B cell (primary cell): ENCODE results near the gene CDHR5. TPM values are rescaled to one million over a fixed set of nuclear protein-coding genes. Genes with fewer than 3 reads are reported as not detected.

Experiments
- ATAC-seq: fragments of 200-7000 bp; cut with Tn5 transposase; one replicate; pipeline ENCODE4 v1.10.0; 2021; ENCODE audit warnings: low read depth, mild to moderate bottlenecking, moderate number of reproducible peaks, moderate library complexity
- CTCF ChIA-PET: fragments of 350-600 bp; sonication (Branson Sonifier 250); formaldehyde crosslinking; loops from one replicate; lab custom pipeline; 2021; ENCODE audit warnings: antibody characterized with exemption, inconsistent platforms; lab: Charles Lee
- POLR2A ChIA-PET: fragments of 350-600 bp; sonication (Branson Sonifier 250); formaldehyde crosslinking; loops from one replicate; lab custom pipeline; 2021; ENCODE audit warnings: antibody characterized with exemption; lab: Charles Lee
- DNase-seq: peaks from one replicate; pipeline ENCODE4 v3.0.0; 2013
- H2AFZ ChIP-seq: 2 replicates; pipeline ENCODE4 v1.6.1; 2012; ENCODE audit warnings: mild to moderate bottlenecking, low read depth, low read length; ENCODE audit not compliant: insufficient read depth, poor library complexity, severe bottlenecking
- H3K27ac ChIP-seq, 2 donors: 1 replicate in 1 of 2; 2 replicates in 1 of 2; pipeline ENCODE4 v1.5.1; 2012 to 2013; ENCODE audit warnings: low read length in 2 of 2, mild to moderate bottlenecking in 2 of 2, moderate library complexity in 1 of 2
- H3K27me3 ChIP-seq, 4 experiments: fragments of 200-600 bp in 1 of 4; sonication (generic) in 1 of 4; replicated peaks in 1 of 4; 1 replicate in 2 of 4; 2 replicates in 2 of 4; pipeline versions ENCODE4 v1.6.1 to v1.7.0; 2013 to 2016; ENCODE audit warnings: low read length in 3 of 4, mild to moderate bottlenecking in 2 of 4, mixed read lengths in 1 of 4, moderate library complexity in 1 of 4; ENCODE audit not compliant: insufficient read depth in 4 of 4, control insufficient read depth in 3 of 4; ENCODE audit errors: control extremely low read depth in 1 of 4
- H3K36me3 ChIP-seq, 2 experiments: replicated peaks in 1 of 2; 1 replicate in 1 of 2; 2 replicates in 1 of 2; pipeline versions ENCODE4 v1.6.1 to v1.7.1; 2013; ENCODE audit warnings: low read length in 1 of 2; ENCODE audit not compliant: insufficient read depth in 2 of 2, control insufficient read depth in 1 of 2; ENCODE audit errors: control extremely low read depth in 1 of 2, extremely low read depth in 1 of 2
- H3K4me1 ChIP-seq, 2 donors: fragments of 200-600 bp in 1 of 2; sonication (generic) in 1 of 2; 1 replicate in 1 of 2; 2 replicates in 1 of 2; pipeline versions ENCODE4 v1.5.1 to v1.6.1; 2013 to 2017; ENCODE audit warnings: low read length in 2 of 2; ENCODE audit not compliant: control insufficient read depth in 2 of 2, insufficient read depth in 2 of 2
- H3K4me2 ChIP-seq: replicated peaks from 2 replicates; pipeline ENCODE3; 2012; ENCODE audit warnings: mild to moderate bottlenecking, low read depth, low read length; ENCODE audit not compliant: poor library complexity, severe bottlenecking
- H3K4me3 ChIP-seq, 5 experiments: fragments of 200-600 bp in 1 of 5; sonication (generic) in 1 of 5; 1 replicate in 3 of 5; 2 replicates in 2 of 5; pipeline versions ENCODE4 v1.5.1 to v1.7.0; 2011 to 2016; ENCODE audit warnings: low read length in 4 of 5, mild to moderate bottlenecking in 4 of 5, low read depth in 2 of 5, control low read depth in 1 of 5, moderate library complexity in 1 of 5; ENCODE audit not compliant: insufficient read depth in 1 of 5; ENCODE audit errors: control extremely low read depth in 1 of 5, extremely low read depth in 1 of 5
- H3K79me2 ChIP-seq: fragments of 200-600 bp; sonication (generic); one replicate; pipeline ENCODE4 v1.6.0; 2016; ENCODE audit warnings: low read length; ENCODE audit not compliant: control insufficient read depth, insufficient read depth
- H3K9ac ChIP-seq: fragments of 200-600 bp; sonication (generic); 2 replicates; pipeline ENCODE4 v1.6.1; 2017; ENCODE audit warnings: mild to moderate bottlenecking, low read length, moderate library complexity
- H3K9me3 ChIP-seq, 3 donors: one replicate each; pipeline versions ENCODE4 v1.6.1 to v1.7.1; 2013; ENCODE audit warnings: low read length in 2 of 3; ENCODE audit not compliant: control insufficient read depth in 2 of 3, insufficient read depth in 1 of 3; ENCODE audit errors: control extremely low read depth in 1 of 3
- H4K20me1 ChIP-seq: 2 replicates; pipeline ENCODE4 v1.6.0; 2012; ENCODE audit warnings: mild to moderate bottlenecking, low read length; ENCODE audit not compliant: insufficient read depth, control insufficient read depth, poor library complexity, severe bottlenecking
- H3K27ac Mint-ChIP-seq: one replicate; pipeline ENCODE4 v1.8.0; 2021; ENCODE audit warnings: mixed read lengths
- H3K27me3 Mint-ChIP-seq: one replicate; pipeline ENCODE4 v1.8.0; 2021; ENCODE audit warnings: mixed read lengths
- H3K4me1 Mint-ChIP-seq: one replicate; pipeline ENCODE4 v1.8.0; 2021; ENCODE audit warnings: mixed read lengths
- H3K4me3 Mint-ChIP-seq: one replicate; pipeline ENCODE4 v1.8.0; 2021; ENCODE audit warnings: mixed read lengths
- H3K9me3 Mint-ChIP-seq: one replicate; pipeline ENCODE4 v1.8.0; 2022; ENCODE audit warnings: mixed read lengths; ENCODE audit not compliant: insufficient read depth
- CTCF ChIP-seq: fragments of 200-600 bp; IDR thresholded peaks from one replicate; pipeline ENCODE4 v1.8.0; 2022; ENCODE audit warnings: antibody characterized with exemption, mild to moderate bottlenecking
- EZH2 ChIP-seq: IDR thresholded peaks from 2 replicates; pipeline ENCODE4 v1.6.1; 2012; ENCODE audit warnings: borderline replicate concordance, low read depth, mild to moderate bottlenecking, moderate library complexity, low read length; ENCODE audit not compliant: insufficient read depth, poor library complexity, severe bottlenecking
- WGBS: methylation state at CpG from one replicate; pipeline ENCODE4 v1.1.5; 2013; ENCODE audit warnings: missing lambda C conversion rate; ENCODE audit not compliant: insufficient coverage; 5-methylcytosine and 5-hydroxymethylcytosine counted together
- intact Hi-C: fragments of 100-400 bp; cut with micrococcal nuclease; formaldehyde crosslinking; loops from one replicate; pipeline ENCODE4 v1.10.0; 2022
- polyA plus RNA-seq: library from polyadenylated mRNA; depleted of rRNA; stranded (reverse); fragments of >200 nt; gene quantifications from 2 replicates; pipeline ENCODE4 v1.2.3, GENCODE V29; 2012
- total RNA-seq, 2 donors: library from RNA; stranded (reverse); fragments of 120-200 nt in 1 of 2; gene quantifications; 1 replicate in 1 of 2; 2 replicates in 1 of 2; pipeline versions ENCODE4 v1.2.3 to v1.2.4, GENCODE V29; 2013 to 2022

Gene CDHR5
- total and polyA plus RNA-seq, 2 donors (not counting 1 experiment from before 2014, with no cell fraction given): 0.09 TPM; not detected in 1

- peaks cover 9% of the 10 kb centered on the region for H3K4me1 Mint-ChIP-seq
- H3K9me3 Mint-ChIP-seq: no peaks in the 10 kb centered on the region
- no peaks in the 10 kb centered on the region for H3K27me3 ChIP-seq
- WGBS: 98% methylated on average over 11 of the region's 18 CpGs
- ChIA-PET POLR2A (no interaction called here), CTCF (no interaction called here)
- TF ChIP-seq EZH2 (no peak), CTCF (no peak)
- intact Hi-C loops: loop anchor here (10.0 kb wide), 1 partner anchor 115 kb away; no protein-coding TSS in a partner anchor
- peaks cover 71% of the 10 kb centered on the region for H4K20me1 ChIP-seq
- no peaks in the 10 kb centered on the region for H3K27me3 Mint-ChIP-seq
- no peak overlapping the region for H3K4me2 ChIP-seq
- ATAC-seq: no peak
- peaks cover 11 to 23% of the 10 kb centered on the region in 2 donors for H3K4me1 ChIP-seq
- peaks cover 0 to 82% of the 10 kb centered on the region in 2 experiments for H3K36me3 ChIP-seq
- no peak overlapping the region for H2AFZ ChIP-seq
- no peak overlapping the region for H3K27ac Mint-ChIP-seq
- DNase-seq: no peak
- no peak overlapping the region for H3K4me3 ChIP-seq
- H3K27ac ChIP-seq: no peak overlapping the region
- H3K4me3 Mint-ChIP-seq: no peak overlapping the region
- H3K9ac ChIP-seq: no peak overlapping the region
- no peaks in the 10 kb centered on the region for H3K9me3 ChIP-seq
- H3K79me2 ChIP-seq: peaks cover 9% of the 10 kb centered on the region
Observed at GRCh38 chr11:610146-610801, 14.5 kb downstream of the CDHR5 start.

- H3K9me3 ChIP-seq: no peaks in the 10 kb centered on the region
- H3K9me3 Mint-ChIP-seq: no peaks in the 10 kb centered on the region
- ChIA-PET CTCF (no interaction called here), POLR2A (no interaction called here)
- TF ChIP-seq EZH2 (no peak), CTCF (no peak)
- peaks cover 3 to 14% of the 10 kb centered on the region in 2 donors for H3K4me1 ChIP-seq
- H3K27me3 Mint-ChIP-seq: no peaks in the 10 kb centered on the region
- peaks cover 6% of the 10 kb centered on the region for H3K4me1 Mint-ChIP-seq
- H3K27ac Mint-ChIP-seq: no peak overlapping the region
- no peak for DNase-seq
- intact Hi-C loops: no loop called here
- H2AFZ ChIP-seq: no peak overlapping the region
- no peaks in the 10 kb centered on the region for H3K27me3 ChIP-seq
- peaks cover 62% of the 10 kb centered on the region for H4K20me1 ChIP-seq
- no peak overlapping the region for H3K4me2 ChIP-seq
- no peak overlapping the region for H3K4me3 ChIP-seq
- H3K36me3 ChIP-seq: peaks cover 0 to 87% of the 10 kb centered on the region in 2 experiments
- H3K79me2 ChIP-seq: peaks cover 9% of the 10 kb centered on the region
- no peak overlapping the region for H3K27ac ChIP-seq
- H3K4me3 Mint-ChIP-seq: no peak overlapping the region
- no peak overlapping the region for H3K9ac ChIP-seq
- no peak for ATAC-seq
- 93% methylated on average over 28 of the region's 28 CpGs for WGBS
Observed at GRCh38 chr11:609341-609811, 15.4 kb downstream of the CDHR5 start.
